ENCODE measurements around the gene GNB4.
A peak's percentile ranks its signal among the peaks of the same experiment; 100 is the strongest.

GNB4 gene

GRCh38 chr3:179451265-179452175 is at the start of gene GNB4:
Gene GNB4, minus strand, starts transcription at chr3:179451470. Its CDS starts 25,270 bp downstream, at chr3:179426200.
- peak; percentile 72 to 79 for DNase-seq

GRCh38 chr3:179495483-179495882 is 44.2 kb upstream of the GNB4 start:
- DNase-seq: no peak

- no peak for DNase-seq
Measured at GRCh38 chr3:179493260-179493659, 42.0 kb upstream of the GNB4 start.

GRCh38 chr3:179488213-179488612 is 36.9 kb upstream of the GNB4 start:
- no peak for DNase-seq

- DNase-seq: no peak
Measured at GRCh38 chr3:179486806-179487205, 35.5 kb upstream of the GNB4 start.

- no peak for DNase-seq
Measured at GRCh38 chr3:179482857-179483256, 31.6 kb upstream of the GNB4 start.

- no peak for DNase-seq
Measured at GRCh38 chr3:179476215-179476614, 24.9 kb upstream of the GNB4 start.

- no peak for DNase-seq
Measured at GRCh38 chr3:179474480-179474879, 23.2 kb upstream of the GNB4 start.

GRCh38 chr3:179473565-179473964 is 22.3 kb upstream of the GNB4 start:
- DNase-seq: no peak

- DNase-seq: no peak
Measured at GRCh38 chr3:179464323-179465092, 13.2 kb upstream of the GNB4 start.

GRCh38 chr3:179463319-179463718 is 12.0 kb upstream of the GNB4 start:
- DNase-seq: no peak

- DNase-seq: no peak
Measured at GRCh38 chr3:179460260-179460659, 9.0 kb upstream of the GNB4 start.

- no peak for DNase-seq
Measured at GRCh38 chr3:179455954-179456353, 4.7 kb upstream of the GNB4 start.

GRCh38 chr3:179454887-179455286 is 3.6 kb upstream of the GNB4 start:
- DNase-seq: no peak

- no peak for DNase-seq
Measured at GRCh38 chr3:179453967-179454366, 2.7 kb upstream of the GNB4 start.

GRCh38 chr3:179452872-179453271 is 1.6 kb upstream of the GNB4 start:
- DNase-seq: no peak

- no peak for DNase-seq
Measured at GRCh38 chr3:179452176-179452564, 900 bp upstream of the GNB4 start.

GRCh38 chr3:179450901-179451264 is 387 bp downstream of the GNB4 start:
- peak; percentile 22 to 49 for DNase-seq

GRCh38 chr3:179450261-179450701 is 989 bp downstream of the GNB4 start:
- peak in 1 of 2 experiments; percentile 30 for DNase-seq

- DNase-seq: no peak
Measured at GRCh38 chr3:179449636-179450035, 1.6 kb downstream of the GNB4 start.

- no peak for DNase-seq
Measured at GRCh38 chr3:179447251-179447650, 4.0 kb downstream of the GNB4 start.

- peak in 1 of 2 experiments; percentile 9 for DNase-seq
Measured at GRCh38 chr3:179446501-179446900, 4.8 kb downstream of the GNB4 start.

GRCh38 chr3:179438841-179439240 is 12.4 kb downstream of the GNB4 start:
- no peak for DNase-seq

- no peak for DNase-seq
Measured at GRCh38 chr3:179436517-179436916, 14.8 kb downstream of the GNB4 start.
